ENCODE results near the gene EFCAB9. TPM values are rescaled to one million over a fixed set of nuclear protein-coding genes. Genes with fewer than 3 reads are reported as not detected.

EFCAB9 gene
- total and polyA plus RNA-seq, 8 donors, result not detected

- no peak for TF ChIP-seq CTCF (IDR thresholded peaks at IDR 0.05)
- H3K36me3 ChIP-seq, result peaks cover 0 to 11% (median 0%) of the 10 kb centered on the region in 3 donors
- FAIRE-seq, result no peak
- no peak for DNase-seq
- H3K27me3 ChIP-seq, result no peaks in the 10 kb centered on the region
- no peak overlapping the region for H3K4me3 ChIP-seq
- H3K4me1 ChIP-seq, result peaks cover 12 to 27% (median 14%) of the 10 kb centered on the region in 3 donors
- no peaks in the 10 kb centered on the region for H3K9me3 ChIP-seq
- WGBS, 2 donors, result 45 to 52% methylated on average over 4 of the region's 4 CpGs
- H3K27ac ChIP-seq, result peak overlapping the region in 3 of 4 donors; percentile 35 to 59 (median 55)
- intact Hi-C loops (cut with DNase I), result no loop called here
- peak; percentile 58 to 78 (median 74) for ATAC-seq
These were observed 41.3 kb downstream of the EFCAB9 start for GRCh38 chr5:172235132-172235780.

DNA sequence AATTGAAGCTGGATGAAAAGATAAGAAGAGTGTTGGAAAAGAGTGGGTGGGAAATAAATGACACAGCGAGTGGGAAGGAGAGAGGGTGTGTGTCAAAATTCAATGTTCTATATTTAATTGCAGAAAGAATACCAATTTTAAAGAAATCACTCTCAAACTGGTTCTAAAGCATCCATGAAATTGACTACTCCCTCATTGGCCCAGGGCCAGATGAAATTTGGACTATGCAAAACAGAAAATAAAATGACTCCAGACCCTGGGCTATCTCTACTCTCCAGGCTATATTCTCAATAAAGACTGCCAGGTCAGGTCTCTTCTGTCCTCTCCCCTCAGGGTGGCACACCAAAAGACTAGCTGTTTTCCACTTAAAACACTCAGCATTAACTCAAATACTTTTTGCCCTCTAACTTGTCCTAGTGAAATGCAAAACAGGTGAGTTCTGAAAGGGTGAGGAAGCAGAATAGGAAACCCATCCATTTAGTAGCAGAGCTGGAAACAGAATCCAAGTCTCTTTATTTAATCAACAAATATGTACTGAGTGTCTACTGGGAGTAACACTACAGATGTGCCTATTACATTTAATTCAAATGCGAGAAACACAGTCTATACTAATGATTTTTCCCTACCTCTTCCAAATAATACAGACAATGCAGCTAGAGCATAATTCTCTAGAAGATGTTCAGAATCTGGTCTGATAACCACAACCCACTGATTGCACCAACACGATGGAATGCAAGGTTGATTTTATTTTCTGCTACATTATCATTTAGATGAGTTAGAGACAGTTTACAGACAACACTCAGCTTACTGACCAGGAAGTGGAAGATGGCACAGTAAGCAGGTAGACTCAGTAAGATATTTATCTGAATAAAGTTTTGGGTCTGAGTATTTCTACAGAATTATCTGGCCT lies 42.1 kb downstream of the EFCAB9 start:
- Histone ChIP-seq H3K4me3 (no peak overlapping the region), H3K27ac (peak overlapping the region in 2 of 4 donors; percentile 55 to 59), H3K4me1 (peaks cover 12 to 27% (median 14%) of the 10 kb centered on the region in 3 donors), H3K36me3 (peaks cover 0 to 11% (median 0%) of the 10 kb centered on the region in 3 donors), H3K9me3 (no peaks in the 10 kb centered on the region), H3K27me3 (no peaks in the 10 kb centered on the region)
- intact Hi-C loops (cut with DNase I), result no loop called here
- 53 to 62% methylated on average over 3 of the region's 3 CpGs for WGBS, 2 donors
- FAIRE-seq, result no peak
- TF ChIP-seq CTCF (IDR thresholded peaks at IDR 0.05), result no peak
- ATAC-seq, result peak in 3 of 4 donors; percentile 55 to 68 (median 63)
- DNase-seq, result peak in 1 of 6 donors; percentile 17

DNA sequence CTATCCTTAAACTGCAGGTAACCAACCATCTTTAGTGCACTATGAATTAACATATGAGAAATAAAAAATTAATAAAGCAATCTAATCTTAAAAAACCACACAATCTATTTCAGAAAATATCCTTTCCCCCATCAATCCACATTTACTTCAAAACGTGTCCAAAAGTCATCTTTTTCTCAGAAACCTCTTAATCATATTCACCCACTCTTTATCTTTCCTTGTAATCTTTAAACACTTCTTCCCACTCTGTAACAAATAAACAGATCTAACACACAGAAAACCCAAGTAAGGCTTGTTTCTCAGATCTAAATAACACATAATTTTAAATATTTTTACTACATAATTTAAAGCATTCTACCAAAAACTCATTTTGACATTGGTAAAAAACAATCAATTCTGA lies 44.4 kb downstream of the EFCAB9 start:
- intact Hi-C loops (cut with DNase I), result no loop called here
- no peak for ATAC-seq

DNA sequence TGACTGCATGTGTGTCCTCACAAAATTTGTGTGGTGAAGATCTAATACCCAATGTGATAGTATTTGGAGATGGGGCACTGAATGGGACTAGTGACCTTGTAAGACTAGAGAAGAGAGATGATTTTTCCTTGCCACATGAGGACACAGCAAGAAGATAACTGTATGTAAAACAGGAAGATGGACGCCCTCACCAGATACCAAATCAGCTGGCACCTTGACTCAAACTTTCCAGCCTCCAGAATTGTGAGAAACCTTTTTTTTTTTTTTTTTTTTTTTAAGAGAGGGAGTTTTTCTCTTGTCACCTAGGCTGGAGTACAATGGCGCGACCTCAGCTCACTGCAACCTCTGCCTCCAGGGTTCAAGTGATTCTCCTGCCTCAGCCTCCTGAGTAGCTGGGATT lies 49.3 kb downstream of the EFCAB9 start:
- Histone ChIP-seq H3K4me3 (no peak overlapping the region), H3K27ac (no peak overlapping the region), H3K9me3 (no peaks in the 10 kb centered on the region), H3K36me3 (no peaks in the 10 kb centered on the region), H3K4me1 (peaks cover 0 to under 1% (median 0%) of the 10 kb centered on the region in 3 donors), H3K27me3 (no peaks in the 10 kb centered on the region)
- TF ChIP-seq CTCF (IDR thresholded peaks at IDR 0.05), result no peak
- DNase-seq, result no peak
- WGBS, 2 donors, result 96 to 100% methylated on average over 3 of the region's 3 CpGs
- ATAC-seq, result no peak
- no peak for FAIRE-seq
- intact Hi-C loops (cut with DNase I), result no loop called here

More for the DNA sequence above, 44.4 kb downstream of the EFCAB9 start:
- no peak for TF ChIP-seq CTCF (IDR thresholded peaks at IDR 0.05)
- Histone ChIP-seq H3K27ac (no peak overlapping the region), H3K27me3 (no peaks in the 10 kb centered on the region), H3K9me3 (no peaks in the 10 kb centered on the region), H3K36me3 (peaks cover 0 to 6% (median 0%) of the 10 kb centered on the region in 3 donors), H3K4me1 (peaks cover 12 to 27% (median 14%) of the 10 kb centered on the region in 3 donors), H3K4me3 (no peak overlapping the region)
- DNase-seq (no peak), FAIRE-seq (no peak)
- 38 to 43% methylated on average over 1 of the region's 1 CpG for WGBS, 2 donors
